IMR-90 (cell line): Measurements from ENCODE around the gene DNAJC17. TPM values are rescaled to one million over a fixed set of nuclear protein-coding genes. Genes with fewer than 3 reads are reported as not detected.

Experiments
- ATAC-seq: fragments of 200-7000 bp; cut with Tn5 transposase; 2 replicates; pipeline ENCODE4 v1.9.1; 2020; ENCODE audit warnings: low read depth, mild to moderate bottlenecking, moderate library complexity
- BruUV-seq: library from RNA; stranded (reverse); fragments of 400-500 nt; replicated peaks from 2 replicates; lab custom pipeline; 2021; lab: Mats Ljungman, UMichigan
- CTCF ChIA-PET: fragments of 300-600 bp; formaldehyde crosslinking; extraction: SDS; loops from one replicate; lab custom pipeline; 2021; ENCODE audit warnings: antibody characterized with exemption; lab: Yijun Ruan, JAX
- POLR2A ChIA-PET: fragments of 300-600 bp; sonication (Branson Sonifier 250); formaldehyde crosslinking; loops from one replicate; lab custom pipeline; 2022; ENCODE audit warnings: antibody characterized with exemption; ENCODE audit not compliant: unreplicated experiment; lab: Charles Lee
- DNase-seq: peaks from one replicate; pipeline ENCODE4 v3.0.0; 2013
- H2AFZ ChIP-seq: replicated peaks from 2 replicates; pipeline ENCODE3; 2013; ENCODE audit warnings: low read length, mild to moderate bottlenecking; ENCODE audit not compliant: poor library complexity
- H2AK5ac ChIP-seq: 2 replicates; pipeline ENCODE4 v1.6.1; 2013; ENCODE audit warnings: low read depth, low read length, inconsistent platforms
- H2AK9ac ChIP-seq: replicated peaks from 2 replicates; pipeline ENCODE3; 2013; ENCODE audit warnings: mild to moderate bottlenecking, low read depth, low read length, moderate library complexity; ENCODE audit not compliant: poor library complexity
- H2BK120ac ChIP-seq: 2 replicates; pipeline ENCODE4 v1.6.1; 2013; ENCODE audit warnings: low read depth, low read length, inconsistent platforms
- H2BK15ac ChIP-seq: 3 replicates; pipeline ENCODE4 v1.6.1; 2013; ENCODE audit warnings: low read depth, low read length, inconsistent platforms
- H2BK20ac ChIP-seq: 2 replicates; pipeline ENCODE4 v1.6.1; 2013; ENCODE audit warnings: low read depth, mild to moderate bottlenecking, inconsistent platforms, low read length, moderate library complexity
- H2BK5ac ChIP-seq: 2 replicates; pipeline ENCODE4 v1.6.1; 2013; ENCODE audit warnings: mild to moderate bottlenecking, low read depth, low read length, inconsistent platforms; ENCODE audit not compliant: poor library complexity, severe bottlenecking
- H3K14ac ChIP-seq: replicated peaks from 2 replicates; pipeline ENCODE4 v1.6.1; 2013; ENCODE audit warnings: low read depth, low read length, inconsistent platforms
- H3K18ac ChIP-seq: 2 replicates; pipeline ENCODE4 v1.6.1; 2013; ENCODE audit warnings: low read depth, low read length, control low read depth
- H3K23ac ChIP-seq: 2 replicates; pipeline ENCODE4 v1.6.1; 2013; ENCODE audit warnings: low read depth, low read length, inconsistent platforms
- H3K27ac ChIP-seq: 2 replicates; pipeline ENCODE4 v1.5.1; 2013; ENCODE audit warnings: mild to moderate bottlenecking, control low read depth, low read length; ENCODE audit not compliant: insufficient read depth
- H3K27me3 ChIP-seq: 2 replicates; pipeline ENCODE4 v1.6.1; 2013; ENCODE audit warnings: low read length; ENCODE audit not compliant: control insufficient read depth, insufficient read depth
- H3K36me3 ChIP-seq: 2 replicates; pipeline ENCODE4 v1.6.1; 2013; ENCODE audit warnings: low read length, mixed read lengths; ENCODE audit not compliant: control insufficient read depth, insufficient read depth
- H3K4ac ChIP-seq: 2 replicates; pipeline ENCODE4 v1.6.1; 2013; ENCODE audit warnings: low read depth, low read length, inconsistent platforms
- H3K4me1 ChIP-seq: 2 replicates; pipeline ENCODE4 v1.6.1; 2013; ENCODE audit warnings: low read length, mixed read lengths; ENCODE audit not compliant: control insufficient read depth, insufficient read depth
- H3K4me2 ChIP-seq: 2 replicates; pipeline ENCODE4 v1.6.1; 2013; ENCODE audit warnings: low read depth, mild to moderate bottlenecking, control low read depth, low read length, moderate library complexity
- H3K4me3 ChIP-seq: 2 replicates; pipeline ENCODE4 v1.5.1; 2013; ENCODE audit warnings: low read depth, mild to moderate bottlenecking, control low read depth, low read length, moderate library complexity; ENCODE audit not compliant: insufficient read depth
- H3K56ac ChIP-seq: 2 replicates; pipeline ENCODE4 v1.6.1; 2013; ENCODE audit warnings: low read length, inconsistent platforms; ENCODE audit not compliant: insufficient read depth; ENCODE audit errors: extremely low read depth
- H3K79me1 ChIP-seq, 2 experiments: 2 replicates each; pipeline ENCODE4 v1.6.1; 2013; ENCODE audit warnings: low read length in 2 of 2, inconsistent platforms in 1 of 2, low read depth in 1 of 2
- H3K9ac ChIP-seq: 2 replicates; pipeline ENCODE4 v1.6.1; 2013; ENCODE audit warnings: low read depth, low read length, control low read depth
- H3K9me1 ChIP-seq: 2 replicates; pipeline ENCODE4 v1.6.1; 2013; ENCODE audit warnings: low read length, inconsistent platforms; ENCODE audit not compliant: insufficient read depth
- H3K9me3 ChIP-seq: 2 replicates; pipeline ENCODE4 v1.6.1; 2013; ENCODE audit warnings: low read length; ENCODE audit not compliant: control insufficient read depth, insufficient read depth
- H4K20me1 ChIP-seq: 2 replicates; pipeline ENCODE4 v1.6.1; 2013; ENCODE audit warnings: low read length, inconsistent platforms; ENCODE audit not compliant: insufficient read depth
- H4K5ac ChIP-seq: 2 replicates; pipeline ENCODE4 v1.6.1; 2013; ENCODE audit warnings: mild to moderate bottlenecking, low read depth, low read length, control low read depth
- H4K8ac ChIP-seq, 2 experiments: 2 replicates each; pipeline ENCODE4 v1.6.1; 2013; ENCODE audit warnings: low read depth in 2 of 2, low read length in 2 of 2, control low read depth in 1 of 2, inconsistent platforms in 1 of 2
- H4K91ac ChIP-seq: 2 replicates; pipeline ENCODE4 v1.6.1; 2013; ENCODE audit warnings: low read depth, low read length, inconsistent platforms; ENCODE audit not compliant: insufficient read depth
- BHLHE40 ChIP-seq: fragments of 150-350 bp; IDR thresholded peaks from 2 replicates; pipeline ENCODE4 v1.6.1; 2016; ENCODE audit warnings: mild to moderate bottlenecking, low read depth, low read length
- FOS ChIP-seq: fragments of 150-350 bp; IDR thresholded peaks from 2 replicates; pipeline ENCODE4 v1.6.1; 2016; ENCODE audit warnings: low read depth, low read length
- NFE2L2 ChIP-seq: fragments of 150-350 bp; IDR thresholded peaks from 2 replicates; pipeline ENCODE4 v1.6.1; 2016; ENCODE audit warnings: low read depth, mild to moderate bottlenecking, low read length
- USF2 ChIP-seq: fragments of 150-350 bp; IDR thresholded peaks from 2 replicates; pipeline ENCODE4 v1.6.1; 2017; ENCODE audit warnings: mild to moderate bottlenecking, antibody characterized with exemption, low read length, low read depth
- WGBS, 2 experiments: methylation state at CpG; one replicate each; pipeline versions ENCODE4 v1.1.5 to v1.1.7; 2013; ENCODE audit warnings: missing lambda C conversion rate in 2 of 2; ENCODE audit not compliant: insufficient read length in 1 of 2; ENCODE audit errors: extremely low coverage in 2 of 2; 5-methylcytosine and 5-hydroxymethylcytosine counted together
- dilution Hi-C: fragments of 300-500 bp; cut with HindIII; formaldehyde crosslinking; loops from one replicate; pipeline ENCODE4 v1.14.3; 2018; ENCODE audit warnings: low sequenced_read_pairs; ENCODE audit not compliant: unreplicated experiment
- in situ Hi-C: fragments of 300-500 bp; cut with MboI; formaldehyde crosslinking; loops from 3 replicates; pipeline ENCODE4 v1.14.3; 2019; ENCODE audit warnings: low sequenced_read_pairs, inconsistent platforms, mixed read lengths
- intact Hi-C: fragments of 100-400 bp; cut with micrococcal nuclease; formaldehyde crosslinking; loops from 2 replicates; pipeline ENCODE4 v1.10.0; 2022
- polyA plus RNA-seq, 3 experiments: library from polyadenylated mRNA; depleted of rRNA; stranded (reverse); fragments of >200 nt; gene quantifications; 2 replicates each; pipeline ENCODE4 v1.2.3, GENCODE V29; 2012; ENCODE audit warnings: low replicate concordance in 1 of 3
- total RNA-seq: library from RNA; depleted of rRNA; stranded (reverse); fragments of >200 nt; gene quantifications from 2 replicates; pipeline ENCODE4 v1.2.3, GENCODE V29; 2012

Gene DNAJC17
- total and polyA plus RNA-seq, 2 of the 4 experiments (the other 2 are of a cell fraction): 58.6 to 107 TPM

DNA sequence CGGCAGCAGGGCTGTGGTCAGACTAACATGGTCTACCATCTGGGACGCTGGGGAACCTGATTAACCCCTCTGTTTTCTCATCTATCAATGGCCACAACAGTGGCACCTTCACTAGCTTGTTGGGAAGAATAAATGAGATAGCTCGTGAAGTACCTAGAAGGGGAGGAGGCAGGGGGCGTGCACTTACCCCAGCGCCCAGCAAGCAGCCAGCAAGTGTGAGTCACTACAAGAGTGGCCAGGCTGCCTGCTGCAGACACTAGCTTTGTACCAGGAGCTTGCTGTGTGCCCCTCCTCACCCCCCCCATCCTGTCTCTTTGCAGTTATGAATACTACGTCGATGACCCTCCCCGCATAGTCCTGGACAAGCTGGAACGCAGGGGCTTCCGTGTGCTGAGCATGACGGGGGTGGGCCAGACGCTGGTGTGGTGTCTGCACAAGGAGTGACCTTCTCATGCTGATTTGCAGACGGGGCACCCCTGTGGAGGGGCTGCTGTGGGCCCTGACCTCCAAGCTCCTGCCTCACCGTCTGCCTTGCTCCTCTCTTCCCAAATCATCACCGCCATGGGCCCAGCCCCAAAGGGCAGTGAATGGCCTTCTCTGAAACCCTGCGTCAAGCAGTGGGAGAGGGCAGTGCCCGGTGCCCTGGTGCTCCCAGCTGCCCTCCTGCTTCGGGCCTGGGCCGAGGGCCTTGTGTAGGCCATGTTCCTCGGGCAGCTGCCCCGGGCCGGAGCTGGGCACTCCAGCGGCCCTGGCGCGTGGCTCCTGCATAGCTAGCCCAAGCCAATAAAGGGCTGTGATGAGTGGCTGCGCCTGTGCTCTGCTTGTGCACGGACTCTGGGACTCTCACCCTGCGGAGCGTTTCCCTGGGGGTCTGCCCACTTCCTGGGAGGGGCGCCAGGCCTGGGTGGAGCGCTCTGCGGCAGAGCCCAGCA lies 40.1 kb downstream of the DNAJC17 start:
- peaks cover 9% of the 10 kb centered on the region; the same call in 1 of the 2 replicates for H4K20me1 ChIP-seq
- peaks cover 15% of the 10 kb centered on the region for H3K36me3 ChIP-seq
- H3K4me1 ChIP-seq: peaks cover 24% of the 10 kb centered on the region
- TF ChIP-seq FOS: 0 out of 2 replicates have a peak, but pooled peaks have one; percentile 24
- no peak for TF ChIP-seq USF2
- TF ChIP-seq NFE2L2: no peak
- TF ChIP-seq BHLHE40: no peak
- no peak overlapping the region for H3K23ac ChIP-seq
- H3K9ac ChIP-seq: no peak overlapping the region
- no peak overlapping the region for H2AK5ac ChIP-seq
- no peaks in the 10 kb centered on the region for H3K27me3 ChIP-seq
- 0 out of 2 replicates have a peak, but pooled peaks have one; percentile 10 for ATAC-seq
- H3K56ac ChIP-seq: no peak overlapping the region
- H2BK15ac ChIP-seq: no peak overlapping the region
- no peaks in the 10 kb centered on the region; a peak in 1 of 4 replicates for H3K79me1 ChIP-seq
- H3K27ac ChIP-seq: no peak overlapping the region
- no peak overlapping the region for H2BK20ac ChIP-seq
- in situ Hi-C loops: no loop called here
- H3K14ac ChIP-seq: no peak overlapping the region
- 93% methylated on average over 9 of the region's 32 CpGs; no CpG with 5 or more reads in 1 of the 2 experiments for WGBS, 2 experiments
- no peaks in the 10 kb centered on the region for H3K9me3 ChIP-seq
- POLR2A ChIA-PET: no interaction called here
- H4K91ac ChIP-seq: no peak overlapping the region
- H3K4ac ChIP-seq: no peak overlapping the region
- no TSS peak for BruUV-seq
- H3K18ac ChIP-seq: no peak overlapping the region
- H4K5ac ChIP-seq: no peak overlapping the region
- H2BK120ac ChIP-seq: no peak overlapping the region
- intact Hi-C loops: no loop called here
- H3K9me1 ChIP-seq: peaks cover 17% of the 10 kb centered on the region
- no peak overlapping the region for H4K8ac ChIP-seq
- no peak overlapping the region for H2AK9ac ChIP-seq
- CTCF ChIA-PET: interaction anchor here (0.6 kb wide), 1 partner anchor 967 kb away, joined by 3 read pairs; no protein-coding TSS in a partner anchor
- H3K4me3 ChIP-seq: no peak overlapping the region
- no peak overlapping the region for H2BK5ac ChIP-seq
- no peak overlapping the region for H3K4me2 ChIP-seq
- peak; percentile 50 for DNase-seq
- no peak overlapping the region for H2AFZ ChIP-seq
- dilution Hi-C loops: no loop called here
